HCT116 (cell line): ENCODE results near the gene TACC3. TPM values are rescaled to one million over a fixed set of nuclear protein-coding genes. Genes with fewer than 3 reads are reported as not detected.

ENCODE experiments used
- ATAC-seq: fragments of 200-7000 bp; cut with Tn5 transposase; 2 replicates; pipeline ENCODE4 v1.9.1; 2020; ENCODE audit warnings: mild to moderate bottlenecking, moderate library complexity
- BruUV-seq: library from RNA; stranded (reverse); fragments of 400-500 nt; replicated peaks from 2 replicates; lab custom pipeline; 2021; lab: Mats Ljungman, UMichigan
- CTCF ChIA-PET: fragments of 300-600 bp; sonication (Branson Sonifier 250); formaldehyde crosslinking; loops from one replicate; lab custom pipeline; 2021; ENCODE audit warnings: antibody characterized with exemption; lab: Charles Lee
- POLR2A ChIA-PET: fragments of 300-600, 350-600 bp; sonication (Branson Sonifier 250); formaldehyde crosslinking; loops from one replicate; lab custom pipeline; 2021; ENCODE audit warnings: antibody characterized with exemption; lab: Charles Lee
- RAD21 ChIA-PET, 2 experiments: fragments of 300-600 bp; sonication (Branson Sonifier 250); formaldehyde crosslinking; loops; one replicate each; lab custom pipeline; 2023; ENCODE audit warnings: low total read pairs in 2 of 2; ENCODE audit not compliant: uncharacterized antibody in 2 of 2, unreplicated experiment in 2 of 2, low non-redundant PET in 1 of 2; lab: Charles Lee
- DNase-seq: peaks from one replicate; pipeline ENCODE4 v3.0.0-alpha.2; 2010; ENCODE audit warnings: low read depth, low spot score
- H2AFZ ChIP-seq: fragments of 200-600 bp; shearing (Covaris generic), sonication (generic); 2 replicates; pipeline ENCODE4 v1.6.1; 2017; ENCODE audit warnings: low read depth, mixed run types, mixed read lengths, antibody characterized with exemption, low read length; ENCODE audit not compliant: poor library complexity, severe bottlenecking
- H3K27ac ChIP-seq: 2 replicates; pipeline ENCODE4 v1.5.1; 2012; ENCODE audit warnings: low read depth, low read length
- H3K27me3 ChIP-seq: fragments of 200-600 bp; sonication (generic); 2 replicates; pipeline ENCODE4 v1.6.1; 2016; ENCODE audit warnings: mixed run types, low read length, mixed read lengths; ENCODE audit not compliant: insufficient read depth
- H3K36me3 ChIP-seq, 2 experiments: fragments of 200-500 bp in 1 of 2; fragments of 200-600 bp in 1 of 2; sonication (Bioruptor generic) in 1 of 2; sonication (generic) in 1 of 2; 2 replicates each; pipeline versions ENCODE4 v1.5.1 to v1.6.1; 2014 to 2016; ENCODE audit warnings: low read length in 2 of 2, inconsistent platforms in 1 of 2, mixed read lengths in 1 of 2, mixed run types in 1 of 2; ENCODE audit not compliant: insufficient read depth in 2 of 2, control insufficient read depth in 1 of 2
- H3K4me1 ChIP-seq, 2 experiments: fragments of 200-600 bp in 1 of 2; sonication (generic) in 1 of 2; 2 replicates each; pipeline versions ENCODE4 v1.5.1 to v1.6.1; 2012 to 2017; ENCODE audit warnings: low read length in 2 of 2, inconsistent platforms in 1 of 2, mild to moderate bottlenecking in 1 of 2, mixed read lengths in 1 of 2, mixed run types in 1 of 2, moderate library complexity in 1 of 2; ENCODE audit not compliant: insufficient read depth in 2 of 2, control insufficient read depth in 1 of 2
- H3K4me2 ChIP-seq: fragments of 200-600 bp; sonication (generic); 2 replicates; pipeline ENCODE4 v1.6.1; 2017; ENCODE audit warnings: mixed run types, low read length, mixed read lengths
- H3K4me3 ChIP-seq, 2 experiments: fragments of 200-600 bp in 1 of 2; sonication (generic) in 1 of 2; replicated peaks in 1 of 2; 2 replicates each; pipeline ENCODE4 v1.5.1; 2011 to 2016; ENCODE audit warnings: low read length in 2 of 2, control low read depth in 1 of 2, low read depth in 1 of 2, mild to moderate bottlenecking in 1 of 2, mixed read lengths in 1 of 2, mixed run types in 1 of 2
- H3K79me2 ChIP-seq: fragments of 200-600 bp; sonication (generic); 2 replicates; pipeline ENCODE4 v1.6.1; 2017; ENCODE audit warnings: mild to moderate bottlenecking, mixed run types, low read length, moderate library complexity, mixed read lengths; ENCODE audit not compliant: insufficient read depth
- H3K9ac ChIP-seq: fragments of 200-600 bp; sonication (generic); 2 replicates; pipeline ENCODE4 v1.6.1; 2016; ENCODE audit warnings: low read length, mixed read lengths
- H3K9me2 ChIP-seq: fragments of 200-600 bp; sonication (generic), shearing (Covaris generic); 2 replicates; pipeline ENCODE4 v1.6.1; 2017; ENCODE audit warnings: mixed run types, mild to moderate bottlenecking, moderate library complexity; ENCODE audit not compliant: insufficient read depth
- H3K9me3 ChIP-seq, 2 experiments: fragments of 200-500 bp in 1 of 2; fragments of 200-600 bp in 1 of 2; sonication (Bioruptor generic) in 1 of 2; sonication (generic) in 1 of 2; 2 replicates each; pipeline ENCODE4 v1.6.1; 2014 to 2017; ENCODE audit warnings: low read length in 2 of 2, mixed read lengths in 2 of 2, inconsistent platforms in 1 of 2, low read depth in 1 of 2, mild to moderate bottlenecking in 1 of 2, mixed run types in 1 of 2, moderate library complexity in 1 of 2; ENCODE audit not compliant: control insufficient read depth in 1 of 2, insufficient read depth in 1 of 2
- H4K20me1 ChIP-seq: fragments of 200-600 bp; sonication (generic), shearing (Covaris generic); 2 replicates; pipeline ENCODE4 v1.6.1; 2017; ENCODE audit warnings: mixed run types, mild to moderate bottlenecking, moderate library complexity; ENCODE audit not compliant: insufficient read depth
- CBX3 ChIP-seq: IDR thresholded peaks from 2 replicates; pipeline ENCODE4 v1.6.1; 2012; ENCODE audit warnings: low read depth
- CEBPB ChIP-seq: IDR thresholded peaks from 2 replicates; pipeline ENCODE4 v1.6.1; 2012; ENCODE audit warnings: low read depth
- EZH2phosphoT487 ChIP-seq: fragments of 200-600 bp; IDR thresholded peaks from 2 replicates; pipeline ENCODE4 v1.6.1; 2018; ENCODE audit warnings: antibody characterized with exemption, borderline replicate concordance
- FOSL1 ChIP-seq: IDR thresholded peaks from 2 replicates; pipeline ENCODE4 v1.6.1; 2012; ENCODE audit warnings: low read depth
- JUND ChIP-seq: IDR thresholded peaks from 2 replicates; pipeline ENCODE4 v1.6.1; 2012
- MAX ChIP-seq: IDR thresholded peaks from 2 replicates; pipeline ENCODE4 v1.6.1; 2012
- POLR2A ChIP-seq: IDR thresholded peaks from 2 replicates; pipeline ENCODE4 v1.7.0; 2011; ENCODE audit warnings: borderline replicate concordance; ENCODE audit not compliant: insufficient read depth, insufficient read length; ENCODE audit errors: extremely low read depth
- POLR2AphosphoS5 ChIP-seq: IDR thresholded peaks from 2 replicates; pipeline ENCODE4 v1.6.1; 2011; ENCODE audit warnings: mild to moderate bottlenecking, low read depth, low read length, moderate library complexity
- RAD21 ChIP-seq: IDR thresholded peaks from 2 replicates; pipeline ENCODE4 v1.6.1; 2012; ENCODE audit warnings: low read depth, mild to moderate bottlenecking
- SIN3A ChIP-seq: IDR thresholded peaks from 2 replicates; pipeline ENCODE4 v1.6.1; 2012; ENCODE audit warnings: low read depth
- SP1 ChIP-seq: IDR thresholded peaks from 2 replicates; pipeline ENCODE4 v1.6.1; 2012; ENCODE audit warnings: low read depth
- TCF7L2 ChIP-seq: IDR thresholded peaks from 2 replicates; pipeline ENCODE4 v1.7.0; 2011; ENCODE audit warnings: borderline replicate concordance, inconsistent platforms; ENCODE audit not compliant: insufficient read depth, insufficient read length; ENCODE audit errors: extremely low read depth
- YY1 ChIP-seq: IDR thresholded peaks from 2 replicates; pipeline ENCODE4 v1.6.1; 2011; ENCODE audit warnings: low read length, low read depth, moderate library complexity, mild to moderate bottlenecking; ENCODE audit not compliant: insufficient replicate concordance; ENCODE audit errors: extremely low read depth
- intact Hi-C: fragments of 100-400 bp; cut with micrococcal nuclease; formaldehyde crosslinking; loops from 2 replicates; pipeline ENCODE4 v1.10.0; 2022
- total RNA-seq: library from RNA; stranded (reverse); gene quantifications from one replicate; pipeline ENCODE4 v1.2.1, GENCODE V29; 2021; ENCODE audit not compliant: unreplicated experiment
- TF ChIP-seq, protein P1 (sequence below), 3 experiments: fragments of 200-600 bp in 1 of 3; sonication (generic) in 1 of 3; IDR thresholded peaks in 2 of 3; conservative IDR thresholded peaks in 1 of 3; 2 replicates each; pipeline ENCODE4 v1.5.1; 2012 to 2017; ENCODE audit warnings: low read depth in 2 of 3, low read length in 2 of 3, antibody characterized with exemption in 1 of 3, borderline replicate concordance in 1 of 3, control low read depth in 1 of 3, mild to moderate bottlenecking in 1 of 3, mixed read lengths in 1 of 3, mixed run types in 1 of 3, moderate library complexity in 1 of 3; ENCODE audit not compliant: insufficient read depth in 1 of 3
- TF ChIP-seq, protein P2 (sequence below): IDR thresholded peaks from 2 replicates; pipeline ENCODE4 v1.6.1; 2012; ENCODE audit warnings: low read depth
- TF ChIP-seq, protein P3 (sequence below): IDR thresholded peaks from 2 replicates; pipeline ENCODE4 v1.6.1; 2011; ENCODE audit warnings: mild to moderate bottlenecking, low read length, moderate library complexity; ENCODE audit not compliant: insufficient replicate concordance; ENCODE audit errors: extremely low read depth

TACC3 gene
- total RNA-seq, 1 experiment from 2014 or later, result 106 TPM

- intact Hi-C loops, result no loop called here
- no peak for ATAC-seq
- Histone ChIP-seq H3K27ac (no peak overlapping the region), H2AFZ (no peak overlapping the region), H3K27me3 (no peaks in the 10 kb centered on the region), H3K4me1 (peaks cover 6 to 24% of the 10 kb centered on the region in 2 experiments; a peak in 3 of 4 replicates), H3K9me3 (no peaks in the 10 kb centered on the region), H4K20me1 (peaks cover 38% of the 10 kb centered on the region; the same call in 1 of the 2 replicates), H3K79me2 (peaks cover 91% of the 10 kb centered on the region), H3K4me3 (no peak overlapping the region), H3K9me2 (no peaks in the 10 kb centered on the region), H3K4me2 (no peak overlapping the region), H3K9ac (no peak overlapping the region), H3K36me3 (peaks cover 19 to 41% of the 10 kb centered on the region in 2 experiments)
- no TSS peak for BruUV-seq
- DNase-seq, result no peak
- TF ChIP-seq SP1, result no peak
- TF ChIP-seq, protein P1, sequence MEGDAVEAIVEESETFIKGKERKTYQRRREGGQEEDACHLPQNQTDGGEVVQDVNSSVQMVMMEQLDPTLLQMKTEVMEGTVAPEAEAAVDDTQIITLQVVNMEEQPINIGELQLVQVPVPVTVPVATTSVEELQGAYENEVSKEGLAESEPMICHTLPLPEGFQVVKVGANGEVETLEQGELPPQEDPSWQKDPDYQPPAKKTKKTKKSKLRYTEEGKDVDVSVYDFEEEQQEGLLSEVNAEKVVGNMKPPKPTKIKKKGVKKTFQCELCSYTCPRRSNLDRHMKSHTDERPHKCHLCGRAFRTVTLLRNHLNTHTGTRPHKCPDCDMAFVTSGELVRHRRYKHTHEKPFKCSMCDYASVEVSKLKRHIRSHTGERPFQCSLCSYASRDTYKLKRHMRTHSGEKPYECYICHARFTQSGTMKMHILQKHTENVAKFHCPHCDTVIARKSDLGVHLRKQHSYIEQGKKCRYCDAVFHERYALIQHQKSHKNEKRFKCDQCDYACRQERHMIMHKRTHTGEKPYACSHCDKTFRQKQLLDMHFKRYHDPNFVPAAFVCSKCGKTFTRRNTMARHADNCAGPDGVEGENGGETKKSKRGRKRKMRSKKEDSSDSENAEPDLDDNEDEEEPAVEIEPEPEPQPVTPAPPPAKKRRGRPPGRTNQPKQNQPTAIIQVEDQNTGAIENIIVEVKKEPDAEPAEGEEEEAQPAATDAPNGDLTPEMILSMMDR (IDR thresholded peaks at IDR 0.05 in 2 of 3, conservative IDR thresholded peaks at IDR 0.05 in 1 of 3; ENCODE audit: borderline replicate concordance in 1 of 3, insufficient read depth in 1 of 3, low read depth in 2 of 3, low read length in 2 of 3), result no peak
- no peak for TF ChIP-seq POLR2A
- TF ChIP-seq MAX, result no peak
- no peak for TF ChIP-seq TCF7L2
- TF ChIP-seq YY1, result no peak
- no peak for TF ChIP-seq FOSL1
- no peak for TF ChIP-seq POLR2AphosphoS5
- no peak for TF ChIP-seq RAD21
- no peak for TF ChIP-seq SIN3A
- TF ChIP-seq, protein P2, sequence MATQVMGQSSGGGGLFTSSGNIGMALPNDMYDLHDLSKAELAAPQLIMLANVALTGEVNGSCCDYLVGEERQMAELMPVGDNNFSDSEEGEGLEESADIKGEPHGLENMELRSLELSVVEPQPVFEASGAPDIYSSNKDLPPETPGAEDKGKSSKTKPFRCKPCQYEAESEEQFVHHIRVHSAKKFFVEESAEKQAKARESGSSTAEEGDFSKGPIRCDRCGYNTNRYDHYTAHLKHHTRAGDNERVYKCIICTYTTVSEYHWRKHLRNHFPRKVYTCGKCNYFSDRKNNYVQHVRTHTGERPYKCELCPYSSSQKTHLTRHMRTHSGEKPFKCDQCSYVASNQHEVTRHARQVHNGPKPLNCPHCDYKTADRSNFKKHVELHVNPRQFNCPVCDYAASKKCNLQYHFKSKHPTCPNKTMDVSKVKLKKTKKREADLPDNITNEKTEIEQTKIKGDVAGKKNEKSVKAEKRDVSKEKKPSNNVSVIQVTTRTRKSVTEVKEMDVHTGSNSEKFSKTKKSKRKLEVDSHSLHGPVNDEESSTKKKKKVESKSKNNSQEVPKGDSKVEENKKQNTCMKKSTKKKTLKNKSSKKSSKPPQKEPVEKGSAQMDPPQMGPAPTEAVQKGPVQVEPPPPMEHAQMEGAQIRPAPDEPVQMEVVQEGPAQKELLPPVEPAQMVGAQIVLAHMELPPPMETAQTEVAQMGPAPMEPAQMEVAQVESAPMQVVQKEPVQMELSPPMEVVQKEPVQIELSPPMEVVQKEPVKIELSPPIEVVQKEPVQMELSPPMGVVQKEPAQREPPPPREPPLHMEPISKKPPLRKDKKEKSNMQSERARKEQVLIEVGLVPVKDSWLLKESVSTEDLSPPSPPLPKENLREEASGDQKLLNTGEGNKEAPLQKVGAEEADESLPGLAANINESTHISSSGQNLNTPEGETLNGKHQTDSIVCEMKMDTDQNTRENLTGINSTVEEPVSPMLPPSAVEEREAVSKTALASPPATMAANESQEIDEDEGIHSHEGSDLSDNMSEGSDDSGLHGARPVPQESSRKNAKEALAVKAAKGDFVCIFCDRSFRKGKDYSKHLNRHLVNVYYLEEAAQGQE, result no peak
- TF ChIP-seq, protein P3, sequence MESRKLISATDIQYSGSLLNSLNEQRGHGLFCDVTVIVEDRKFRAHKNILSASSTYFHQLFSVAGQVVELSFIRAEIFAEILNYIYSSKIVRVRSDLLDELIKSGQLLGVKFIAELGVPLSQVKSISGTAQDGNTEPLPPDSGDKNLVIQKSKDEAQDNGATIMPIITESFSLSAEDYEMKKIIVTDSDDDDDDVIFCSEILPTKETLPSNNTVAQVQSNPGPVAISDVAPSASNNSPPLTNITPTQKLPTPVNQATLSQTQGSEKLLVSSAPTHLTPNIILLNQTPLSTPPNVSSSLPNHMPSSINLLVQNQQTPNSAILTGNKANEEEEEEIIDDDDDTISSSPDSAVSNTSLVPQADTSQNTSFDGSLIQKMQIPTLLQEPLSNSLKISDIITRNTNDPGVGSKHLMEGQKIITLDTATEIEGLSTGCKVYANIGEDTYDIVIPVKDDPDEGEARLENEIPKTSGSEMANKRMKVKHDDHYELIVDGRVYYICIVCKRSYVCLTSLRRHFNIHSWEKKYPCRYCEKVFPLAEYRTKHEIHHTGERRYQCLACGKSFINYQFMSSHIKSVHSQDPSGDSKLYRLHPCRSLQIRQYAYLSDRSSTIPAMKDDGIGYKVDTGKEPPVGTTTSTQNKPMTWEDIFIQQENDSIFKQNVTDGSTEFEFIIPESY, result no peak
- no peak for TF ChIP-seq CEBPB
- TF ChIP-seq EZH2phosphoT487, result no peak
- no peak for TF ChIP-seq CBX3
- no peak for TF ChIP-seq JUND
- ChIA-PET CTCF (interaction anchor here (2.2 kb wide), 1 partner anchor 15 kb away, joined by 7 read pairs; no protein-coding TSS in a partner anchor), POLR2A (no interaction called here), RAD21 (no interaction called here)
Measured at GRCh38 chr4:1708581-1708980, 12.7 kb upstream of the TACC3 start.
